ENCODE measurements around the gene HSPA9.

The HSPA9 gene

GRCh38 chr5:138557677-138558076 lies 17.5 kb downstream of the HSPA9 start:
- no peak for DNase-seq

GRCh38 chr5:138554143-138554542 lies 21.1 kb downstream of the HSPA9 start:
- DNase-seq = no peak

GRCh38 chr5:138553437-138554095 lies 21.6 kb downstream of the HSPA9 start:
- no peak for DNase-seq

DNA sequence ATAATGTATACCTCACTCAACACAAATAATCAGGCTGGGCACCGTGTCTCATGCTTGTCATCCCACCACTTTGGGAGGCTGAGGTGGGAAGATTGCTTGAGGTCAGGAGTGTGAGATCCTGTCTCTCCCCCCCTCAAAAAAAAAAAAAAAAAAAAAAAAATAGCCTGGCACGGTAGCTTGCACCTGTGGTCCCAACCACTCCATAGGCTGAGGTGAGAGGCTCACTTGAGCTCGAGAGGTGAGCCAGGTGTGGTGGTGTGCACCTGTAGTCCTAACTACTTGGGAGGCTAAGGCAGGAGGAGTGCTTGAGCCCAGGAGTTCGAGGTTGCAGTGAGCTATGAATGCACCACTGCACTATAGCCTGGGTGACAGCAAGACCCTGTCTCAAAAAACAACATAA lies 22.5 kb downstream of the HSPA9 start:
- no peak for DNase-seq

- no peak for DNase-seq
Observed at GRCh38 chr5:138549414-138549813, 25.8 kb downstream of the HSPA9 start.

DNA sequence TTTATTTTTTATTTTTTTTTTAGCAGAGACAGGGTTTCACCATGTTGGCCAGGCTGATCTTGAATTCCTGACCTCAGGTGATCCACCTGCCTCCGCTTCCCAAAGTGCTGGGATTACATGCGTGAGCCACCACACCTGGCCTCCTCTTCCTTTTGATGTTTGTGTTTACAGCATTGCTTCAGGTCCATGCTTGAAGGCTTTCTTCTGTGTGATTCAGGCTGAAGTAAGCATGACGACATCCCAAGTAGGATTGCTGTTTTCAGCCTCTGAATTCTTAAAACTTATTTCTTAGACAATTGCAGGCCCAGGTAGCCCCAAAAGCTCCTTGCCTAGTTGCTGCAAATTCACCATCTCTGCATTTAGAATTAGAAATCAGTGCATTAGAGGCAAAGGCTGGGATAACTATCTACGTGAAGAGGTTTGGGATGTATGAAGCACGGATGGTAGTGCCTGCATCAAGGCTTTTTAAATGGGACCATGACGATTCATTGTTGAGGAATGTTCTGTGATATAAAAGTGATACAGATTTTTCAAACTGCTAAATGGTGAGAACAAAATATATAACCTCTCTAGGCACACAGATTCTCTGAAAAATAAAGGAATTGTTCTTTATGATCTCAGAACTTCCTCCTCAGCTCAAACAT lies 29.2 kb downstream of the HSPA9 start:
- DNase-seq = no peak

DNA sequence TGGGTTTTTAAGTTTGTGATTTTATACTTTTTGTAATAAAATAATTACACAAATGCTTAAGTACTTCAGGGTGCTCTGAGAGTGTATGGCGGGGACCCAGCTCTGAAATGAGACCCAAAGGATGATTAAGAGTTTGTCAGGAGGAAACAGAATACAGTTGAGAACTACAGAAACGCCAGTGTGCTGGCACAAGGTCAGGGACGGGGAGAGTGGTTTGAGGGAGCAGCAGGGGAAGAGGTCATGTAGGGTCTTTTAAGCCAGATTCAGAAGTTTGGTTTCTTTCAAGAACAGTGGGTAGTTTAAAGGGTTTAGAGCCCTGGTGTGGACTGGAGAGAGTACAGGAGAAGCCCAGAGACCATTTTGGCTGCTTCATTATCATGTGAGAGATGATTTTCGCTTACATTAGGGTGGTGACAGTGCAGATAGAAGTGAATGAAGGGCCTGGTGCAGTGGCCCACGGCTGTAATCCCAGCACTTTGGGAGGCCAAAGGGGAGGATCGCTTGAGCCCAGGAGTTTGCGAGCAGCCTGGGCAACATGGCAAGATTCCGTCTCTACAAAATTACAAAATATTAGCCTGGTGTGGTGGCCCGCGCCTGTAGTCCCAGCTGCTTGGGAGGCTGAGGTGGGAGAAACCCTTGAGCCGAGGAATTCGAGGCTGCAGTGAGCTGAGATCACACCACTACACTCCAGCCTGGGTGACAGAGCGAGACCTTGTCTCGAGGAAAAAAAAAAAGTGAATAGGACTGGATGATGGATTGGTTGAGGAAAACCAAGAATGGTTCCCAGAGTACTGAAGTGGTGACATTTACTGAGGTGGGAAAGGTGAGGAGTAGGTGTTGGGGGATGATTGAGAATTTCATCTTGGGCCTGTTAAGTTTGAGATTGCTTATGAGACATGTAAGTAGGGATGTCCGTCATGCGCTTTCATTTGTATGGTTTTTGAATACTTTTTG lies 30.7 kb downstream of the HSPA9 start:
- no peak for DNase-seq

GRCh38 chr5:138543730-138544104 lies 31.5 kb downstream of the HSPA9 start:
- DNase-seq = no peak

GRCh38 chr5:138542956-138543729 lies 32.1 kb downstream of the HSPA9 start, which contains the start of gene ETF1:
TSS of gene ETF1 (minus strand) at chr5:138543236. CDS start at chr5:138542918, 318 bp downstream.
- DNase-seq = peak; percentile 99

DNA sequence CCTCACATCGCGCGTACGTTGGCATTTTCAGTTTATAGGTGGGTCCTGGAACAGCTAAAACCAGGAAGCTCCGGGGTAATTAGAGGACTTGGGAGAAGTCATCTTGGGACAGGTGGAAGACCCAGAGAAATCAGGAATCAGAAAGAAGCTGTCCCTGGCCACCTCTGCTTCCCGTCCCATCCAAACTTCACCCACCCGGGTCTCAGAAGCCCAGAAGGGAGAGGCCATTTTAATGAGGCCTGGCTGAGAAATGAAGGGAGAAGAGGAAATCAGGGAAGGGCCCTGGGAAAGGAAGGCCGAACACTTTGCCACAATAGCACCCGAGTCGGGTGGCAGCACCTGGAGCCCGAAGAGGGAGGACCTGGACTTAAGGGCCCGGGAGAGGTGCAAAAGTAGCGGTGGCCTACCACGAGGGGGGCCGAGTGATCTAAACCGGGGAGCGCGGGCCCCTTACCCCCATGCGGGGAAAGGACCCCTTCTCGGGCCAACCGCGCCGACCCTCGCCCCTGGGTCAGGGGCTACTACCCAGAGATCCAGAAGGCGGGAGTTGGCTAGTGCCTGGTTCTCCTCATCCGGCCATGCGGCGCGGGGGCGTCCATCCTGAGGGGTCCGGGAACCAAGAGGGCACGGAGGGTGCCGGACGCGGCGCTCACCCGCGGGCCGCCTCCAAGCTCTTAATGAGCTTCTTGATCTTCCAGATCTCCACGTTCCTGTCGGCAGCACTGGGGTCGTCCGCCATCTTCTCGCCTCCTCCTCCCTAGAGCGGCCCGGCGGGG lies 32.8 kb downstream of the HSPA9 start:
- DNase-seq = no peak

DNA sequence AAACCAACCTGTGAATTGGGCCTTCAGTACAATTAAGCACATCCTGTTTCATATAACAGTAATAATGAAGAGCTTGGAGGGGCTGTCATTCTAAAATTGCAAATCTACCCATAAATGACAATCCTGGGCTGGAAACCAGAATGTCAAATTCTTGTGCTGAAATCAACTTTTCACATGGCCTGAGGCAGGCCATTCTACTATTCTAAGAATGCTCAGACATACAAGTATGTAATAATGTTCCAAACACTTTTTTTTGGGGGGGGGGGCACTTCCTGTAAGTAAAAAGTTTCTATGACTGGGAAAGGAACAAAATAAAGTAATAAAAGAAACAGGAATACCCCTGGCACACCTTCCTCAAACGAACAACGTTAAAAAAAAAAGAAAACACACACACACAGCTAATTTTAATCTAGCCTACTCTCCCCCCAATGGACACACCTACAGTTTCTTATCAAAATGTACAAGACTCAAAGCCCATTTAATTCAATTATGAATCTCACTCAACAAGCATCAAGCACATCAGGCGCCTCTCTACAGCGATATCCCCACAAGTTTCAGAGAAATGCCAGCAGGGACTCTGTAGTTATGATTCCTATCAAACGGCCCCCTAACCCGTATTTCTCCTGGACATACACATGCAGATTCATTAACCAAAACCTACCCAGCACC lies 33.6 kb downstream of the HSPA9 start:
- no peak for DNase-seq

DNA sequence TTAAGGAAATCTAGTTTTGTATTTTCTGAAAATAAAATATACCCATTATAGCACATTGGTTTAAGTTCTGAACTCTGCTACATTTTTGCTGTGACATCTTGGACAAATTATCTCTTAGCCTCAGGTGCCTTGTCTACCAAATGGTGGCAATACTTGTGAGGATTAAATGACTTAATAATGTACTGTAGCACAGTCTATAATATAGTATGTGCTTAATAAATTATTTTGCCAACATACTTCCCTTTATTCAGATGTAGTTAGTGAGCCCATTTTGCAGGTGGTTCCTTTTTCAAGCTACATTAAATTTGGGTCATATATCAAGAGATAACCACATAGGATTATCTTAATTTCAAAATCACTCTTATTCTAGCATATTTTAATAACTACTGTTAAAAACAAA lies 35.4 kb downstream of the HSPA9 start:
- DNase-seq = no peak

GRCh38 chr5:138538943-138539627 lies 36.1 kb downstream of the HSPA9 start:
- no peak for DNase-seq

DNA sequence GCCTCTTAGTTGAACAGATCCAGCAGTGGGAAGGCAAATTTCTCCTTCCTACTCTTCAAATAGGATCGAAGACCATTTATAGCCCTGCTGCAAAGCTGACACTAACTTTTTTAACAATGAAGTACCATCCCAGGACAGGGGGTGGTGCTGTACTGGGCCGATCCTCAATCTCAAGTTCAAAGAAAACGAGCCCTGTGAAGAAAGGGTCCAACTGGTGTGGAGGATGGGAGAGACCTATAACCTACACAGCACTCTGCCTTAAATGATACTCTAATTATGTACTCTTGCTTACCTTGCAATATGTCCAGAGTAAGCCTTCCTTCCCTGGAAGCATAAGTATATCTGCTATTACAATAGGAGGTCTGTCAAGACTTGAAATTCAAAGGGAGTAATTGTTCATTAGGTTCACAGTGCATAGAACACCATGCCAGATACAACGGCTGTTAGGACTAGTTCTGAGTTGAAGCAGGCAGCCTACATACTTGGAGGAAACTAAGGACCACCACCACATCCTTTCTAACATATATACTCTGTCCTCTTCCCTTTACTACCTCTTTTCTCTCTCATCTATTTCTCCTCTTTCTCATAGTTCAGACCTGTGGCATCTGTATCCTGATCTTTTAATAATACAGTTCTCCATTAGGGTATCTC lies 38.4 kb downstream of the HSPA9 start:
- no peak for DNase-seq

GRCh38 chr5:138536215-138536614 lies 39.0 kb downstream of the HSPA9 start:
- DNase-seq = no peak

- DNase-seq = no peak
Observed at GRCh38 chr5:138533973-138534941, 40.9 kb downstream of the HSPA9 start.

DNA sequence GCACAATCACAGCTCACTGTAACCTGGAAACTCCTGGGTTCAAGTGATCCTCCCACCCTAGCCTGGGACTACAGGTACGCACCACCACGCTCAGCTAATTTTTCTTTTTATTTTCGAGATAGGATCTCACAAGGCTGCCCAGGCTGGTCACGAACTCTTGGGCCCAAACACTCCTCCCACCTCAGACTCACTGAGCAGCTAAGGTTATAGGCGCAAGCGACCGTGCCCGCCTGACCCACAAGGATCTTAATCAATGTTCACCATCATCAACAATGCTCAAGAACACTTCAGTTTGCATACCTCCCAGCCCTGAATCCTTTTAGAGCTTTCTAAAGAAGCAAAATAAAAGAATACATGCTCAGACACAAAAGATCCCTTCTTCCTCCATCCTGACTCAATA lies 45.4 kb downstream of the HSPA9 start:
- DNase-seq = no peak

- DNase-seq = no peak
Observed at GRCh38 chr5:138528744-138529469, 46.3 kb downstream of the HSPA9 start.

All from NCI-H82 (cell line).